SHP77 treated with DMSO at 0.1 percent for 48 hours (cell line): ENCODE results near the gene TVP23B.
A peak's percentile ranks its signal among the peaks of the same experiment; 100 is the strongest.
"Not testable (repeated sequence)": the region's sequence is repeated elsewhere in the genome, so short reads cannot be mapped to it uniquely, and the experiment has no call there.

ENCODE experiments used
- DNase-seq: peaks from one replicate; lab custom pipeline; 2025; lab: John Stamatoyannopoulos, UW

Gene TVP23B

GRCh38 chr17:18780991-18781718 lies at the start of gene TVP23B:
Gene TVP23B (plus strand): TSS chr17:18781183. CDS start chr17:18781294, 111 bp downstream.
- DNase-seq: peak; percentile 95

- DNase-seq: not testable (repeated sequence)
Observed at GRCh38 chr17:18732438-18732837, 48.5 kb upstream of the TVP23B start.

GRCh38 chr17:18733350-18733749 lies 47.6 kb upstream of the TVP23B start:
- not testable (repeated sequence) for DNase-seq

GRCh38 chr17:18739616-18740391 lies 41.2 kb upstream of the TVP23B start:
- not testable (repeated sequence) for DNase-seq

GRCh38 chr17:18741228-18741627 lies 39.8 kb upstream of the TVP23B start:
- peak; percentile 83 for DNase-seq

GRCh38 chr17:18743699-18744421 lies 37.1 kb upstream of the TVP23B start, which contains the start of gene FBXW10:
Gene FBXW10 (plus strand): TSS chr17:18744054. CDS start chr17:18744245, 191 bp downstream.
- not testable (repeated sequence) for DNase-seq

GRCh38 chr17:18744726-18745125 lies 36.3 kb upstream of the TVP23B start:
- not testable (repeated sequence) for DNase-seq

DNA sequence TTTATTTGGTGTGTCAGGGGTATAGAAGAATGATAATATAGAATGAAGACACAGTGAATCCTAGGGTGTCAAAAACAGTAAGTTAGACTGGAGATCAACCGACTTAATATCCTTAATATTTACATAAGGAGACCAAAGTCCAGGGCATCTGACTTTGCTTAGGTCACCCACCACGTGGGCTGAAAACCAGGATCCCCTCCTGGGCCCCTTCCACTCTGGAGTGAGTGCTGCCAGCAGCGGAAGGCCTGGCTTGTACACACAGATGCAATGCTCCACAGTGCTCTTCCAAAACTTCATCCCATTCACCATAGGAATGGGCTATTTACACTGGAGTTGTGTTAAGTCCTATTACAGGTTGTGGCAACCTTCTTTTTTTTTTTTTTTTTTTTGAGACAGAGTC lies 34.4 kb upstream of the TVP23B start:
- DNase-seq: not testable (repeated sequence)

GRCh38 chr17:18747501-18747900 lies 33.5 kb upstream of the TVP23B start:
- not testable (repeated sequence) for DNase-seq

GRCh38 chr17:18750242-18750641 lies 30.7 kb upstream of the TVP23B start:
- DNase-seq: not testable (repeated sequence)

DNA sequence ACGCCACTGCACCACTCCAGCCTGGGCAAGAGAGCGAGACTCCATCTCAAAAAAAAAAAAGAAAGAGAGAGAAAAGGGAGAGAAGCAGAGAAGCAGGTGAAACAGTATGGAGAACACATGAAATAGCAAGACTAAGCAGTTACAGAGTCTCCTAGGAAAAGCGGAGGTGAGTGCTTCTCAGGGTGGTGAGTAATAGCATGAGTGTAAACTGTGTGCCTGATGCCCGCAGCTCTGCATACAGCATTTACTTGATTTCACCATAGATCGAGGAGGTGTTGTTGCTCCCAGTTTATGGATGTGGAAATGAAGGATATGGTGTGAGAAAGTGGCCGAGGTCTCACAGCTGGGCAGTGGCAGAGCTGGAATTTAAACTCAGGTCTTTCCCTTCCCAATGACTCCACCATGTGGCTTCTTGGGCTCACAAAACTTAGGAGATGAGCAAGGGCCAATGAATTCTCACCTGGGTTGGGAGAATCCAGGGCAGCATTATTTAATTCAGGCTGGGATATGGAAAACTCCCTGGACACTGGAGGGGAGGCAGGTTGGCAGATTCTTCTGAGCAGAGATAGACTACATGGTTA lies 27.1 kb upstream of the TVP23B start:
- DNase-seq: not testable (repeated sequence)

DNA sequence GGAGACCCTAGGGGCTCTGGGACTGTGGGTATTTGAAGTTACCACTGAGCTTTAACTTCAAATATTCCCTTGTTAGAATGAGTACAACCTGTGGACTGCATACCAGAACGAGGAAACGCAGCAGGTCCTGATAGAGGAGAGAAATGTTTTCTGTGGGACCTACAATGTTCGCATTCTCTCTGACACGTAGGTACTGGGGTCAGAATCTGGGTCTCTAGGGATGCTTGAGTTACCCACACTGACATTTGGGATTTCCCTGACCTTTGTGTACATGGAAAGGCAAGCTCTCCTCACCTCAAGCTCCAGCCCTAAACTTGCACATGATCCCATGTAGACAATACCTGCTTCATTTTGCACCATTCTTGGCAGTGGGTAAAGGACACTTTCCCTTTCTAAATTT lies 25.0 kb upstream of the TVP23B start:
- not testable (repeated sequence) for DNase-seq

- not testable (repeated sequence) for DNase-seq
Observed at GRCh38 chr17:18757368-18758044, 23.5 kb upstream of the TVP23B start.

GRCh38 chr17:18758344-18758743 lies 22.6 kb upstream of the TVP23B start:
- not testable (repeated sequence) for DNase-seq

DNA sequence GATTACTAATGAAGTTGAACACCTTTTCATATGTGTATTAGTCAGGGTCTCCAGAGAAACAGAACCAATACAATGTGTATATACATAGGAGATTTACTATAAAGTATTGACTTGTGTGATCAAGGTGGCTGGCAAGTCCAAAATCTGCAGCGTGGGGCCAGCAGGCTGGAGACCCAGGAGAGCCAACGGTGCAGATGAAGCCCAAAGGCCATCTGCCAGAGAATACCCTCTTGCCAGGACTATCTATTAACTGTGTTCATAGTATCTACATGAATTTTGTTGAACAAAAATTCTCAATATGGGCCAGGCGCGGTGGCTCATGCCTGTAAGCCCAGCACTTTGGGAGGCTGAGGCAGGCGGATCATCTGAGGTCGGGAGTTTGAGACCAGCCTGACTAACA lies 20.8 kb upstream of the TVP23B start:
- DNase-seq: not testable (repeated sequence)

- not testable (repeated sequence) for DNase-seq
Observed at GRCh38 chr17:18770572-18770971, 10.4 kb upstream of the TVP23B start.

DNA sequence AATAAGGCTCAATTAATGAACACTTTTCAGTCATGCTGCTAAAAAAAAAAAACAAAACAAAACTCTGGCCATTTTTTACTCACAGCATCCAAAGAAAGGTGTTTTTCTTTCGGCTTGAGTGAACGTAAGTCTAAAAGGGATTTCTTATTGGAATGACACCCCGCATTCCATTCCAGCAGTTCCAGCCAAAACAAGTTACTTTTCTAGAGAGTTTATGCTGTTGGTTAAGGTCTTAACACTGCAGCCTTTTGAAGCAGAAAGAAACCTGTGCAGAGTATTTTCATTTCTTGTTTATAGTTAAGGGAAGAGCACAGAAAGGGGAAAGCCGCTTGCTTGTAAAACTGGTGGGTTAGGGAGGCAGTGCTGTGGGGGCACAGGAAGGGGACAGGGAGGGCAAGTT lies 9.9 kb upstream of the TVP23B start:
- DNase-seq: not testable (repeated sequence)

DNA sequence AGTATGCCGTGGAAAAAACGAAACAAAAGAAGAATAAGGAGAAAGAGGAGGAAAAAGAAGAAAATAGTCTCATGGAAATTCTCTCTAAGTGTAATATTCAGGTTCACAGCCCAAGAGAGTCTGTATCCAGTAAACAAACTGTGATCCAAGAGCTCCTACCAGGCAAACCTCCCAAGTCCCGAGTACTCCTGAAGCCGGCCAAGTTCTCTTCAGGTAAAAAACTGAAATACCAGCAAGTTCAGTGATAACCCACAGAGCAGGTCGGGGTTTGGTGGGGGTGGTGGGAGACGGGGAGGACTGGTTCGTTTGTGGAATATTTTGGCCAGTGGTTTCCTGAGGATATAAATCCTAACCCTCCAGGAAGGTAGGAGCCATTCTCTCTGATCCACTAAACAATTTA lies 8.5 kb upstream of the TVP23B start:
- DNase-seq: no peak

DNA sequence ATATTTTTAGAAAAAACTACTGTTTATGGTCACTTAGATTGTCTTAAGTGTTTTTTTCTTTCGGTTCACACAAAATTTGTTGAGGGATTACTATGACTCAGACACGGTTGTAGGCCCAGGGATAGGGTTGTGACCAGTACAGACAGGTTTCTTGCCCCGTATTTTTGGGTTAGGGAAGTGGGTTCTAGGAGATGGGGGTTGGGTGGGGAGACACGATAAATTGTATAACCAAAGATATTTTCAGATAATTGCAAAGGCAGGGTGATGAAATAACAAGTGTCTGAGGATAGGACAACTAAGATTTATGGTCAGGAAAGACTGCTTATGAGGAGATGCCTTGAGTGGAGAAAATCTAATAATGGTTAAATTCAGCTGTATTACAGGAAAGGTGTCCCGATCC lies 822 bp downstream of the TVP23B start:
- DNase-seq: not testable (repeated sequence)

- not testable (repeated sequence) for DNase-seq
Observed at GRCh38 chr17:18785933-18786332, 5.0 kb downstream of the TVP23B start.

GRCh38 chr17:18786890-18787289 lies 5.9 kb downstream of the TVP23B start:
- not testable (repeated sequence) for DNase-seq
